H1 (cell line): ENCODE measurements around the gene ANKDD1A. TPM values are rescaled to one million over a fixed set of nuclear protein-coding genes. Genes with fewer than 3 reads are reported as not detected.

ENCODE experiments used
- SAP30 ChIP-seq: fragments of 300-600 bp; sonication (generic); IDR thresholded peaks from 2 replicates; pipeline ENCODE4 v1.7.1; 2012; ENCODE audit warnings: low read length, moderate library complexity, mild to moderate bottlenecking, inconsistent platforms; ENCODE audit not compliant: insufficient read depth, insufficient replicate concordance
- SP4 ChIP-seq: IDR thresholded peaks from 2 replicates; pipeline ENCODE4 v1.6.1; 2012; ENCODE audit warnings: low read length, inconsistent platforms
- polyA plus RNA-seq, 7 experiments: library from polyadenylated mRNA; depleted of rRNA in 3 of 7; stranded (reverse) in 5 of 7; unstranded in 2 of 7; fragments of >200 nt in 5 of 7; fragments of 200-250 nt in 2 of 7; gene quantifications; 1 replicate in 5 of 7; 2 replicates in 1 of 7; 4 replicates in 1 of 7; pipeline versions ENCODE4 v1.2.1 to v1.2.3, GENCODE V29; 2011 to 2013; ENCODE audit warnings: missing spikeins in 2 of 7, mixed read lengths in 2 of 7
- total RNA-seq: library from RNA; stranded (reverse); fragmentation: NEBNext Ultra II Directional; extraction: Animal tissue kit (Norgen Biotek cat#: 25700); gene quantifications from 2 replicates; pipeline ENCODE4 v1.2.1, GENCODE V29; 2021
- TF ChIP-seq, protein P1 (sequence below): fragments of 300-600 bp; sonication (generic); IDR thresholded peaks from 2 replicates; pipeline ENCODE4 v1.7.1; 2012; ENCODE audit warnings: low read length, moderate library complexity, mild to moderate bottlenecking, inconsistent platforms; ENCODE audit not compliant: insufficient replicate concordance

Gene ANKDD1A
- total and polyA plus RNA-seq, 2 of the 8 experiments (the other 6 are each of a cell fraction or from before 2014, with no cell fraction given) = 4.1 to 5.0 TPM

DNA sequence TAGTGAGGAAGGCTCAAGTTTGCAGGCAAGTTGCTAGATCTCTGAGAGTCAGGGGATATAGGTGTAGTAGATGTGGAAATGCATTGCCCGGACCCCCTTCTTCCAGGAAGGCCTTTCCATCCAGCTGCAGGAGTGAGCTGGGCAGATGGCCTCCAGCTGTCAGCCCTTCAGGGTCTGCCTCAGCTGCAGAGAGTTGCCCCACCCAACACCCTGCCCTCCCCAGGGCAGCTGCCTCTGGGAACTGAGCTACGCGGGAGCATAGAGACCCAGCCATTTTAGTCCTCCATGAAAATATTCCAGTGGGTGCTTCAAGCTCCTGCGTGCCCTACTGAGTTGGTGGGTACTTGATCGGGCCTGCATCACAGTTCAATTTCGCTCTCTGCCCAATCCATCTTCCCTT lies 48.5 kb downstream of the ANKDD1A start (continued):
- TF ChIP-seq, protein P1, sequence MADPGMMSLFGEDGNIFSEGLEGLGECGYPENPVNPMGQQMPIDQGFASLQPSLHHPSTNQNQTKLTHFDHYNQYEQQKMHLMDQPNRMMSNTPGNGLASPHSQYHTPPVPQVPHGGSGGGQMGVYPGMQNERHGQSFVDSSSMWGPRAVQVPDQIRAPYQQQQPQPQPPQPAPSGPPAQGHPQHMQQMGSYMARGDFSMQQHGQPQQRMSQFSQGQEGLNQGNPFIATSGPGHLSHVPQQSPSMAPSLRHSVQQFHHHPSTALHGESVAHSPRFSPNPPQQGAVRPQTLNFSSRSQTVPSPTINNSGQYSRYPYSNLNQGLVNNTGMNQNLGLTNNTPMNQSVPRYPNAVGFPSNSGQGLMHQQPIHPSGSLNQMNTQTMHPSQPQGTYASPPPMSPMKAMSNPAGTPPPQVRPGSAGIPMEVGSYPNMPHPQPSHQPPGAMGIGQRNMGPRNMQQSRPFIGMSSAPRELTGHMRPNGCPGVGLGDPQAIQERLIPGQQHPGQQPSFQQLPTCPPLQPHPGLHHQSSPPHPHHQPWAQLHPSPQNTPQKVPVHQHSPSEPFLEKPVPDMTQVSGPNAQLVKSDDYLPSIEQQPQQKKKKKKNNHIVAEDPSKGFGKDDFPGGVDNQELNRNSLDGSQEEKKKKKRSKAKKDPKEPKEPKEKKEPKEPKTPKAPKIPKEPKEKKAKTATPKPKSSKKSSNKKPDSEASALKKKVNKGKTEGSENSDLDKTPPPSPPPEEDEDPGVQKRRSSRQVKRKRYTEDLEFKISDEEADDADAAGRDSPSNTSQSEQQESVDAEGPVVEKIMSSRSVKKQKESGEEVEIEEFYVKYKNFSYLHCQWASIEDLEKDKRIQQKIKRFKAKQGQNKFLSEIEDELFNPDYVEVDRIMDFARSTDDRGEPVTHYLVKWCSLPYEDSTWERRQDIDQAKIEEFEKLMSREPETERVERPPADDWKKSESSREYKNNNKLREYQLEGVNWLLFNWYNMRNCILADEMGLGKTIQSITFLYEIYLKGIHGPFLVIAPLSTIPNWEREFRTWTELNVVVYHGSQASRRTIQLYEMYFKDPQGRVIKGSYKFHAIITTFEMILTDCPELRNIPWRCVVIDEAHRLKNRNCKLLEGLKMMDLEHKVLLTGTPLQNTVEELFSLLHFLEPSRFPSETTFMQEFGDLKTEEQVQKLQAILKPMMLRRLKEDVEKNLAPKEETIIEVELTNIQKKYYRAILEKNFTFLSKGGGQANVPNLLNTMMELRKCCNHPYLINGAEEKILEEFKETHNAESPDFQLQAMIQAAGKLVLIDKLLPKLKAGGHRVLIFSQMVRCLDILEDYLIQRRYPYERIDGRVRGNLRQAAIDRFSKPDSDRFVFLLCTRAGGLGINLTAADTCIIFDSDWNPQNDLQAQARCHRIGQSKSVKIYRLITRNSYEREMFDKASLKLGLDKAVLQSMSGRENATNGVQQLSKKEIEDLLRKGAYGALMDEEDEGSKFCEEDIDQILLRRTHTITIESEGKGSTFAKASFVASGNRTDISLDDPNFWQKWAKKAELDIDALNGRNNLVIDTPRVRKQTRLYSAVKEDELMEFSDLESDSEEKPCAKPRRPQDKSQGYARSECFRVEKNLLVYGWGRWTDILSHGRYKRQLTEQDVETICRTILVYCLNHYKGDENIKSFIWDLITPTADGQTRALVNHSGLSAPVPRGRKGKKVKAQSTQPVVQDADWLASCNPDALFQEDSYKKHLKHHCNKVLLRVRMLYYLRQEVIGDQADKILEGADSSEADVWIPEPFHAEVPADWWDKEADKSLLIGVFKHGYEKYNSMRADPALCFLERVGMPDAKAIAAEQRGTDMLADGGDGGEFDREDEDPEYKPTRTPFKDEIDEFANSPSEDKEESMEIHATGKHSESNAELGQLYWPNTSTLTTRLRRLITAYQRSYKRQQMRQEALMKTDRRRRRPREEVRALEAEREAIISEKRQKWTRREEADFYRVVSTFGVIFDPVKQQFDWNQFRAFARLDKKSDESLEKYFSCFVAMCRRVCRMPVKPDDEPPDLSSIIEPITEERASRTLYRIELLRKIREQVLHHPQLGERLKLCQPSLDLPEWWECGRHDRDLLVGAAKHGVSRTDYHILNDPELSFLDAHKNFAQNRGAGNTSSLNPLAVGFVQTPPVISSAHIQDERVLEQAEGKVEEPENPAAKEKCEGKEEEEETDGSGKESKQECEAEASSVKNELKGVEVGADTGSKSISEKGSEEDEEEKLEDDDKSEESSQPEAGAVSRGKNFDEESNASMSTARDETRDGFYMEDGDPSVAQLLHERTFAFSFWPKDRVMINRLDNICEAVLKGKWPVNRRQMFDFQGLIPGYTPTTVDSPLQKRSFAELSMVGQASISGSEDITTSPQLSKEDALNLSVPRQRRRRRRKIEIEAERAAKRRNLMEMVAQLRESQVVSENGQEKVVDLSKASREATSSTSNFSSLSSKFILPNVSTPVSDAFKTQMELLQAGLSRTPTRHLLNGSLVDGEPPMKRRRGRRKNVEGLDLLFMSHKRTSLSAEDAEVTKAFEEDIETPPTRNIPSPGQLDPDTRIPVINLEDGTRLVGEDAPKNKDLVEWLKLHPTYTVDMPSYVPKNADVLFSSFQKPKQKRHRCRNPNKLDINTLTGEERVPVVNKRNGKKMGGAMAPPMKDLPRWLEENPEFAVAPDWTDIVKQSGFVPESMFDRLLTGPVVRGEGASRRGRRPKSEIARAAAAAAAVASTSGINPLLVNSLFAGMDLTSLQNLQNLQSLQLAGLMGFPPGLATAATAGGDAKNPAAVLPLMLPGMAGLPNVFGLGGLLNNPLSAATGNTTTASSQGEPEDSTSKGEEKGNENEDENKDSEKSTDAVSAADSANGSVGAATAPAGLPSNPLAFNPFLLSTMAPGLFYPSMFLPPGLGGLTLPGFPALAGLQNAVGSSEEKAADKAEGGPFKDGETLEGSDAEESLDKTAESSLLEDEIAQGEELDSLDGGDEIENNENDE = no peak
- TF ChIP-seq SP4 (no peak), SAP30 (no peak)
